Lower leg skin (tissue), 3 donors: Measurements from ENCODE around the gene NBEA.

ENCODE experiments used
- POLR2A ChIP-seq, 2 donors: fragments of 450-650 bp; IDR thresholded peaks; one replicate each; pipeline ENCODE4 v1.6.1; 2016 to 2017; ENCODE audit warnings: antibody characterized with exemption in 2 of 2, mild to moderate bottlenecking in 1 of 2, moderate library complexity in 1 of 2
- TF ChIP-seq, protein P1 (sequence below), 3 donors: fragments of 450-650 bp; IDR thresholded peaks; one replicate each; pipeline ENCODE4 v1.5.1; 2016; ENCODE audit warnings: antibody characterized with exemption in 3 of 3, mild to moderate bottlenecking in 3 of 3, moderate library complexity in 2 of 3

- TF ChIP-seq, protein P1, sequence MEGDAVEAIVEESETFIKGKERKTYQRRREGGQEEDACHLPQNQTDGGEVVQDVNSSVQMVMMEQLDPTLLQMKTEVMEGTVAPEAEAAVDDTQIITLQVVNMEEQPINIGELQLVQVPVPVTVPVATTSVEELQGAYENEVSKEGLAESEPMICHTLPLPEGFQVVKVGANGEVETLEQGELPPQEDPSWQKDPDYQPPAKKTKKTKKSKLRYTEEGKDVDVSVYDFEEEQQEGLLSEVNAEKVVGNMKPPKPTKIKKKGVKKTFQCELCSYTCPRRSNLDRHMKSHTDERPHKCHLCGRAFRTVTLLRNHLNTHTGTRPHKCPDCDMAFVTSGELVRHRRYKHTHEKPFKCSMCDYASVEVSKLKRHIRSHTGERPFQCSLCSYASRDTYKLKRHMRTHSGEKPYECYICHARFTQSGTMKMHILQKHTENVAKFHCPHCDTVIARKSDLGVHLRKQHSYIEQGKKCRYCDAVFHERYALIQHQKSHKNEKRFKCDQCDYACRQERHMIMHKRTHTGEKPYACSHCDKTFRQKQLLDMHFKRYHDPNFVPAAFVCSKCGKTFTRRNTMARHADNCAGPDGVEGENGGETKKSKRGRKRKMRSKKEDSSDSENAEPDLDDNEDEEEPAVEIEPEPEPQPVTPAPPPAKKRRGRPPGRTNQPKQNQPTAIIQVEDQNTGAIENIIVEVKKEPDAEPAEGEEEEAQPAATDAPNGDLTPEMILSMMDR (IDR thresholded peaks at IDR 0.05), result no peak
- TF ChIP-seq POLR2A (IDR thresholded peaks at IDR 0.05), result no peak
These were observed 412.2 kb downstream of the NBEA start for GRCh38 chr13:35354285-35354684.
